ENCODE measurements around the gene CREB3L1. TPM values are rescaled to one million over a fixed set of nuclear protein-coding genes. Genes with fewer than 3 reads are reported as not detected.
A peak's percentile ranks its signal among the peaks of the same experiment; 100 is the strongest.

CREB3L1 gene
- total and polyA plus RNA-seq, 4 donors = 16.8 to 54.0 (median 36.8) TPM

- H3K36me3 ChIP-seq (ENCODE audit: control insufficient read depth in 4 of 4, insufficient read depth in 4 of 4, low read length in 4 of 4) = peaks cover 0 to 5% (median 0%) of the 10 kb centered on the region in 4 donors
- peak overlapping the region in 1 of 2 donors; percentile 20 for H3K9ac ChIP-seq (ENCODE audit: insufficient read depth in 1 of 2, low read length in 2 of 2)
- ATAC-seq (ENCODE audit: insufficient read depth, low FRiP score) (no peak), DNase-seq (no peak)
- no peaks in the 10 kb centered on the region for H3K9me3 ChIP-seq (ENCODE audit: control insufficient read depth in 4 of 4, insufficient read depth in 3 of 4, low read length in 3 of 4)
- H3K4me1 ChIP-seq (ENCODE audit: control insufficient read depth in 5 of 5, insufficient read depth in 5 of 5, low read length in 5 of 5) = peaks cover 0 to 47% (median 32%) of the 10 kb centered on the region in 5 donors
- H3K27me3 ChIP-seq (ENCODE audit: control insufficient read depth in 3 of 3, insufficient read depth in 3 of 3, low read length in 2 of 3) = no peaks in the 10 kb centered on the region
- 92 to 97% methylated on average over 3 of the region's 3 CpGs for WGBS, 2 donors
- H3K4me3 ChIP-seq = no peak overlapping the region
- TF ChIP-seq, protein P1, sequence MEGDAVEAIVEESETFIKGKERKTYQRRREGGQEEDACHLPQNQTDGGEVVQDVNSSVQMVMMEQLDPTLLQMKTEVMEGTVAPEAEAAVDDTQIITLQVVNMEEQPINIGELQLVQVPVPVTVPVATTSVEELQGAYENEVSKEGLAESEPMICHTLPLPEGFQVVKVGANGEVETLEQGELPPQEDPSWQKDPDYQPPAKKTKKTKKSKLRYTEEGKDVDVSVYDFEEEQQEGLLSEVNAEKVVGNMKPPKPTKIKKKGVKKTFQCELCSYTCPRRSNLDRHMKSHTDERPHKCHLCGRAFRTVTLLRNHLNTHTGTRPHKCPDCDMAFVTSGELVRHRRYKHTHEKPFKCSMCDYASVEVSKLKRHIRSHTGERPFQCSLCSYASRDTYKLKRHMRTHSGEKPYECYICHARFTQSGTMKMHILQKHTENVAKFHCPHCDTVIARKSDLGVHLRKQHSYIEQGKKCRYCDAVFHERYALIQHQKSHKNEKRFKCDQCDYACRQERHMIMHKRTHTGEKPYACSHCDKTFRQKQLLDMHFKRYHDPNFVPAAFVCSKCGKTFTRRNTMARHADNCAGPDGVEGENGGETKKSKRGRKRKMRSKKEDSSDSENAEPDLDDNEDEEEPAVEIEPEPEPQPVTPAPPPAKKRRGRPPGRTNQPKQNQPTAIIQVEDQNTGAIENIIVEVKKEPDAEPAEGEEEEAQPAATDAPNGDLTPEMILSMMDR (IDR thresholded peaks at IDR 0.05; ENCODE audit: control extremely low read depth, extremely low read depth) = no peak
- no peak overlapping the region for H3K27ac ChIP-seq (ENCODE audit: low read depth in 1 of 2, low read length in 1 of 2)
These were observed 7.7 kb downstream of the CREB3L1 start for GRCh38 chr11:46285173-46285572.

- Histone ChIP-seq H3K9ac (ENCODE audit: insufficient read depth in 1 of 2, low read length in 2 of 2) (peak overlapping the region in 1 of 2 donors; percentile 87), H3K27me3 (ENCODE audit: control insufficient read depth in 3 of 3, insufficient read depth in 3 of 3, low read length in 2 of 3) (no peaks in the 10 kb centered on the region), H3K4me3 (no peak overlapping the region), H3K9me3 (ENCODE audit: control insufficient read depth in 4 of 4, insufficient read depth in 3 of 4, low read length in 3 of 4) (no peaks in the 10 kb centered on the region), H3K4me1 (ENCODE audit: control insufficient read depth in 5 of 5, insufficient read depth in 5 of 5, low read length in 5 of 5) (peaks cover 0 to 46% (median 32%) of the 10 kb centered on the region in 5 donors), H3K36me3 (ENCODE audit: control insufficient read depth in 4 of 4, insufficient read depth in 4 of 4, low read length in 4 of 4) (peaks cover 0 to 3% (median 0%) of the 10 kb centered on the region in 4 donors), H3K27ac (ENCODE audit: low read depth in 1 of 2, low read length in 1 of 2) (no peak overlapping the region)
- TF ChIP-seq, protein P1 (IDR thresholded peaks at IDR 0.05; ENCODE audit: control extremely low read depth, extremely low read depth) = no peak
- 64 to 85% methylated on average over 11 of the region's 11 CpGs for WGBS, 2 donors
- DNase-seq (peak; percentile 93 to 95 (median 94)), ATAC-seq (ENCODE audit: insufficient read depth, low FRiP score) (no peak)
These were observed 8.2 kb downstream of the CREB3L1 start for GRCh38 chr11:46285594-46286033.

DNA sequence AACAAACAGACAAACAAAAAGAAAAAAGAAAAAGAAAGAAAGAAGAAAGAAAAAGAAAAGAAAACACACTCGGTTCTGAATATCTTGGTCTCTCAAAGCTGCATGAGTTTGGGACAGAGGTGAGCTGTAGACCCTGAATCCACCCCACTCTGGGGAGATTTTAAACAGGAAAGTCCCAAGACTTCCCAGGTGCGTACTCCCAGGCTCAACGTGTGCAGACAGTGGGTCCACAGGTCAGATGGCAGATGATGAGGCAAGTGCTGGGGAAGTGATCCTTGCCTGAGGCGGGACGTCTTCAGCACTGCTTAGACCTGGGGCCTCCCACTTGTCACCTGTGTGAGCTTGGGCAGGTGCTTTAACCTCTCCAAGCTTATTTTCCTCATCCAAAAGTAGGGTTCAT, 9.3 kb downstream of the CREB3L1 start:
- H3K9me3 ChIP-seq (ENCODE audit: control insufficient read depth in 4 of 4, insufficient read depth in 3 of 4, low read length in 3 of 4) = no peaks in the 10 kb centered on the region
- ATAC-seq (ENCODE audit: insufficient read depth, low FRiP score) = no peak
- H3K4me3 ChIP-seq = no peak overlapping the region
- WGBS, 2 donors = 75 to 86% methylated on average over 5 of the region's 5 CpGs
- no peaks in the 10 kb centered on the region for H3K27me3 ChIP-seq (ENCODE audit: control insufficient read depth in 3 of 3, insufficient read depth in 3 of 3, low read length in 2 of 3)
- H3K9ac ChIP-seq (ENCODE audit: insufficient read depth in 1 of 2, low read length in 2 of 2) = no peak overlapping the region
- no peak overlapping the region for H3K27ac ChIP-seq (ENCODE audit: low read depth in 1 of 2, low read length in 1 of 2)
- peaks cover 0 to 46% (median 33%) of the 10 kb centered on the region in 5 donors for H3K4me1 ChIP-seq (ENCODE audit: control insufficient read depth in 5 of 5, insufficient read depth in 5 of 5, low read length in 5 of 5)
- no peak for DNase-seq
- H3K36me3 ChIP-seq (ENCODE audit: control insufficient read depth in 4 of 4, insufficient read depth in 4 of 4, low read length in 4 of 4) = peaks cover 0 to 3% (median 0%) of the 10 kb centered on the region in 4 donors
- TF ChIP-seq, protein P1 (IDR thresholded peaks at IDR 0.05; ENCODE audit: control extremely low read depth, extremely low read depth) = no peak

DNA sequence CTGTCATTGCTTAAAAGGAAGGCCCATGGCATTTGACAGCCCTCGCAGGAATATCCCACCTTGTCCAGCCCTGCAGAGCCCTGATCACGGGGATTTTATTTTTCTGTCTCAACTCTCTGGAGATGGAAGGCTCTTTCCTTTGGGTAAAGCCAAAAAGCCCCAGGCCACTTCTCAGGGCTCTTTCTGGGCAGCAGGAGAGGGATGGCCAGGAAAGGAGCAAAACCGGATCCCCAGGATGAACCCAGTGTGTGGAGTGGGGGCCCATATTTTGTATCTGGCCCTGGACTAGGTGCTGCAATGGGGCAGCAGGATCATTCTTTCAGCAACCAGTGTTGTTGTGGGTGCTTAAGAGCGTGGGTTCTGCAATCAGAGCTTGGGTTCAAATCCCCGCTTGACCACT, 11.0 kb downstream of the CREB3L1 start:
- no peak overlapping the region for H3K27ac ChIP-seq (ENCODE audit: low read depth in 1 of 2, low read length in 1 of 2)
- H3K4me1 ChIP-seq (ENCODE audit: control insufficient read depth in 5 of 5, insufficient read depth in 5 of 5, low read length in 5 of 5) = peaks cover 0 to 56% (median 35%) of the 10 kb centered on the region in 5 donors
- TF ChIP-seq, protein P1 (IDR thresholded peaks at IDR 0.05; ENCODE audit: control extremely low read depth, extremely low read depth) = no peak
- DNase-seq = no peak
- no peak overlapping the region for H3K9ac ChIP-seq (ENCODE audit: insufficient read depth in 1 of 2, low read length in 2 of 2)
- H3K36me3 ChIP-seq (ENCODE audit: control insufficient read depth in 4 of 4, insufficient read depth in 4 of 4, low read length in 4 of 4) = no peaks in the 10 kb centered on the region
- H3K9me3 ChIP-seq (ENCODE audit: control insufficient read depth in 4 of 4, insufficient read depth in 3 of 4, low read length in 3 of 4) = no peaks in the 10 kb centered on the region
- no peak overlapping the region for H3K4me3 ChIP-seq
- H3K27me3 ChIP-seq (ENCODE audit: control insufficient read depth in 3 of 3, insufficient read depth in 3 of 3, low read length in 2 of 3) = no peaks in the 10 kb centered on the region
- ATAC-seq (ENCODE audit: insufficient read depth, low FRiP score) = no peak
- WGBS, 2 donors = 87 to 95% methylated on average over 5 of the region's 5 CpGs

All from lung (tissue), 12 donors.